HG03571 (cell line): ENCODE measurements around the gene COL6A3.

Experiments
- ATAC-seq: cut with Tn5 transposase; IDR thresholded peaks from one replicate; pipeline ENCODE4 v1.9.1; 2021; ENCODE audit not compliant: unreplicated experiment

Gene COL6A3

GRCh38 chr2:237445611-237446337 is 31.8 kb upstream of the COL6A3 start:
- no peak for ATAC-seq

GRCh38 chr2:237444071-237444470 is 30.1 kb upstream of the COL6A3 start:
- ATAC-seq = no peak

- no peak for ATAC-seq
These were observed 27.8 kb upstream of the COL6A3 start for GRCh38 chr2:237441605-237442274.

GRCh38 chr2:237440819-237441281 is 26.9 kb upstream of the COL6A3 start:
- ATAC-seq = no peak

GRCh38 chr2:237438080-237438940 is 24.3 kb upstream of the COL6A3 start:
- no peak for ATAC-seq

- no peak for ATAC-seq
These were observed 23.6 kb upstream of the COL6A3 start for GRCh38 chr2:237437566-237437965.

GRCh38 chr2:237435844-237436587 is 22.1 kb upstream of the COL6A3 start:
- ATAC-seq = no peak

GRCh38 chr2:237434866-237435311 is 20.9 kb upstream of the COL6A3 start:
- ATAC-seq = no peak

- no peak for ATAC-seq
These were observed 20.1 kb upstream of the COL6A3 start for GRCh38 chr2:237433920-237434676.

GRCh38 chr2:237432484-237433092 is 18.6 kb upstream of the COL6A3 start:
- ATAC-seq = no peak

- no peak for ATAC-seq
These were observed 17.9 kb upstream of the COL6A3 start for GRCh38 chr2:237431837-237432236.

GRCh38 chr2:237431372-237431771 is 17.4 kb upstream of the COL6A3 start:
- ATAC-seq = no peak

GRCh38 chr2:237430861-237431260 is 16.9 kb upstream of the COL6A3 start:
- ATAC-seq = no peak

- no peak for ATAC-seq
These were observed 15.8 kb upstream of the COL6A3 start for GRCh38 chr2:237429753-237430152.

GRCh38 chr2:237427769-237428506 is 14.0 kb upstream of the COL6A3 start:
- ATAC-seq = no peak

- ATAC-seq = no peak
These were observed 12.6 kb upstream of the COL6A3 start for GRCh38 chr2:237426517-237426916.

GRCh38 chr2:237425320-237425719 is 11.4 kb upstream of the COL6A3 start:
- ATAC-seq = no peak

GRCh38 chr2:237424544-237424943 is 10.6 kb upstream of the COL6A3 start:
- ATAC-seq = no peak

GRCh38 chr2:237423891-237424290 is 9.9 kb upstream of the COL6A3 start:
- ATAC-seq = no peak
